ENCODE measurements around the gene OR4F15.

Gene OR4F15

DNA sequence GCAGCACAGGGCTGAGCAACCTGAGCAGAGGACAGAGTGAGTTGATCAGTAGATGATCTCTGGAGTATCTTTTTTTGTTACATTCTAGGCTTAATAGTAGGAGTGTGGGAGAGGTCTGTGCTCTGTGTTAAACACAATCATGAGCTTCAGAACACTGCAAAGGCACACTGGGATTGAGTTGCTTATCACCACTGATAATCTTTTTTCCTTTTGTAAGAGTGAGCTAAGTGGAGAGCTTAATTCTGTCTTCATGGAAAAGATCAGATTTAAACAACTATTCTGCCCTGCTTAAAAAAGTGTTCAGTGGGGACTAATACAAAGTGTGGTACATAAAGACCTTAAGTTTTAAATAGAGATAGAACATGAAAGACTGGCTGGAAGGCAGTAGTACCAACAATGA is 7.6 kb upstream of the OR4F15 start:
- DNase-seq = no peak

DNA sequence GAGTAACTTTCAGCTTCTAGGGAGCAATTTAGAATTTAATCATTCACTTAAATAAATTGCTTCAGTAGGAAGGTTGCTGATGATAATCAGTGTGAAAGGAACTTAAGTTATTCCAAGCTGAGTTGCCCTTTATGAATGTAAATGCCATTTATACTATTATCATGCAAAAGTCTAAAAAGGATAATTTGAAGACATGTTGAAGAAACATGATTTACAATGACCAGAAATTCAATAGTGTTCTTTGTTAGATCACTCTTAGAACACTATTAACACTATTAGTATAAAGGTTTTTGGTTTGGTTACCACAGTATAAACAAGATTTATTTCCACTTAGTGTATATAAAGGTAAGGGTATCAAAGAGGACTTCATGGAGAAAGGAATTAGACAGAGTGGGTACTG is 7.1 kb upstream of the OR4F15 start:
- DNase-seq = no peak

DNA sequence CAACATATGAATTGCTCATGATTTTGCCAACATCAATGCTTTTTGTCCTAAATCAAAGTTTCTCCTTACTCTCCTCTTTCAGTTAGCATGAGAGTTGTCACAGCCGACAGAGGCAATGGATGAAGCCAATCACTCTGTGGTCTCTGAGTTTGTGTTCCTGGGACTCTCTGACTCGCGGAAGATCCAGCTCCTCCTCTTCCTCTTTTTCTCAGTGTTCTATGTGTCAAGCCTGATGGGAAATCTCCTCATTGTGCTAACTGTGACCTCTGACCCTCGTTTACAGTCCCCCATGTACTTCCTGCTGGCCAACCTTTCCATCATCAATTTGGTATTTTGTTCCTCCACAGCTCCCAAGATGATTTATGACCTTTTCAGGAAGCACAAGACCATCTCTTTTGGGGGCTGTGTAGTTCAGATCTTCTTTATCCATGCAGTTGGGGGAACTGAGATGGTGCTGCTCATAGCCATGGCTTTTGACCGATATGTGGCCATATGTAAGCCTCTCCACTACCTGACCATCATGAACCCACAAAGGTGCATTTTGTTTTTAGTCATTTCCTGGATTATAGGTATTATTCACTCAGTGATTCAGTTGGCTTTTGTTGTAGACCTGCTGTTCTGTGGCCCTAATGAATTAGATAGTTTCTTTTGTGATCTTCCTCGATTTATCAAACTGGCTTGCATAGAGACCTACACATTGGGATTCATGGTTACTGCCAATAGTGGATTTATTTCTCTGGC is 6.2 kb upstream of the OR4F15 start:
- no peak for DNase-seq

DNA sequence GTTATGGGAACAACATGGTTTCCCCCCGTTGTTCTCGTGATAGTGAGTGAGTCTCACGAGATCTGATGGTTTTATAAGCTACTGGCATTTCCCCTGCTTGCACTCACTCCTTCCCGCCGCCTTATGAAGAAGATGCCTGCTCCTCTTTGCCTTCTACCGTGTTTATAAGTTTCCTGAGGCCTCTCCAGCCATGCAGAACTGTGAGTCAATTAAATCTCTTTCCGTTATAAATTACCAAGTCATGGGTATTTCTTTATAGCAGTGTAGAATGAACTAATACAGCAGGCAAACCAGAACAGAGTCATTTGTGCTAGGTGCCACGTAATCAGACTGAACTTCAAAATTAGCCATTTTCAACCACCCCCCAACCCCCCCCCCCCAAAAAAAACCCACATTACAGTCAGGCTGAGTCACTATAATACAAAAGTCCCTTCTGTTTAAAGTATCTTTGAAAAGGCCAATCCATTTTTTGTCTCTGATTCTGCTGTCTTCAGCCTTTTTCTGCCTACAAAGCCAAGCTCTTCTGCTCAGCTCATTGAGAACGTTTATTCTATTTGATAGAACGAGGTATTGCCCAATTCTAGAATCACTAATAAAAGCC is 4.6 kb upstream of the OR4F15 start:
- DNase-seq = no peak

DNA sequence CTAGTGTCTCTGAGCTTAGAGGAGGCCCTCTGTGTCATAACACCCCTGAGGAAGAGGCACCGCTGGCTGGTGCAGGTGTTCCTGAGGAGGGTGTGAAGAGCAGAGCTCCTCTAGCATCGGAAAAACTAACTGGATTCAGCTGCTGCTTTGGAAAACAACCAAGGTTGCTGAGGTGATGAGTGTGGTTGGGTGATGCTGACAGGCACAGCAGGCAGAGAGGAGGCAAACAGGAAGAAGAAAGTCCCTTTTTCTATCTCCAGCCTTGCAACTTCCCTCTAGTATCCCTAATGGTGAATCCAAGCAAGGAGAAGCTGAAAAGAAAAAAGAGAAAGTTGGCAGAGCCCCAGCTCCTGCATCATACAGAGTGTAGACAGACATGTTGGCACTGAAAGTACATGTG is 3.8 kb upstream of the OR4F15 start:
- no peak for DNase-seq

DNA sequence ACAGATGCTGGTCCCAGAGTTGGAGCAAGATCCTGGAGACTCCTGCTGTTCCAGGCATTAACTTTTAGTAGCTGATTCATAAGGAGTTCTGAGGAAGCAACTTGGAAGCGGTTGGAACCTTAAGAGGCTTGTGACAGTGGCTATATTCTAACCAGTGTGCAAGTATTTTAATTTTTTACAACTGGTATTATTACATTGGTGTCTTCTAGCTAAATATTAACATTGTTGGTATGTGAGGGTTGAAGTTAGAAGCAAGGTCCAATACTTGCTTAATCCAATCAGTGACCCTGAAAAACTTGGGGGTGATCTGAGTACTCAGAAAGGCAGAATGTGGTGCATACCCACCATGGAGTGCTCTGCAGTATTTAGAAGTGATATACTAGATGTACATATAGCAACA is 1.5 kb upstream of the OR4F15 start:
- no peak for DNase-seq

DNA sequence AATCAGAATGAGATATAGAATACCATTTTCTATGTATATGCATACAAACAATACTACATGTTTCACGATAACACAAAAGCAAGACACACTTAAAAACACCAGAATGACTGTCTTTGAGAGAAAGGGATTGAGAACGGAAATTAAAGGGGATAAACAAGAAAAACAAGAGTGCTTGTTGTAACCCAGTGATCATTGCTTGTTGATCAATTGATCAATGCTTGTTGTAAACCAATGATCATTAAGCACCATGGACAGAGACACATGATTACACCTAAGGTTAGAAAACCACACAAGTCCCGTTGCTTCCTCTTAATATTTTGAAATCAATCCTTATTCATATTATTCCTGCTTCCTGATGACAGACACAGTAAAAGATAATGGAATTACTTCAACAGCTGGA is 1.1 kb upstream of the OR4F15 start:
- no peak for DNase-seq

DNA sequence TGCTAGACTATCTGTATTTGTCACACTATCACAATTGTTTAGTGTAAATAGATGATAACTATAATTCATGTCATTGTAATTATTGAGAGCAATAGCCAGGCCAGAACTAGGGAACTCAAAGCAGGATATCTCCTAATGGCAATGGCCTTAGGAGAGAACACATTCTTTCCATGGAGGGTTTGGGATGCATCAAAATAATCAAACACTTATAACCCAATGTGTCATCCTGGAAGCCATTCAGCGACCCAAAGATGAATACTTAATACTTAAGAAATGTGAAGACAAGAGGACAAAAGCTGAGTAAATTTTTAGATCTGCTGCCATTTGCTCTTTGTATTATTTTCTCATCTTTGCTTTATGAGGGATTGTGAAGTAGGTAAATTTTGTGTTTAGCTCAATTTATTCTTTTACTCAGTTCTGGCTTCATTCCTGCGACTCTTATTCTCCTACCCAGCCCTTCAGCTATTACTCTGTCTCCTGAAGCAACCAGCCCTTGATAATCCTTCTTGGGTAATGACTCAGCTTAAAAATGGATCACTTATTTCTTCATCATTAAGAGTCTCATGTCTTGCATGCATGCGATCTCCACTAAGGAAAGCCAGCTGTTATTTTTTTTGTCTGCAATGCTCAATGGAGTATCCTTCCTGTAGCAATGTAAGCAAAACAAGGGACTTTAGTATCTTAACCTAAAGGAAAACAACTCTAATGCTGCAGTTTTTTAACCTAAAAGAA is 2.0 kb downstream of the OR4F15 start:
- no peak for DNase-seq

DNA sequence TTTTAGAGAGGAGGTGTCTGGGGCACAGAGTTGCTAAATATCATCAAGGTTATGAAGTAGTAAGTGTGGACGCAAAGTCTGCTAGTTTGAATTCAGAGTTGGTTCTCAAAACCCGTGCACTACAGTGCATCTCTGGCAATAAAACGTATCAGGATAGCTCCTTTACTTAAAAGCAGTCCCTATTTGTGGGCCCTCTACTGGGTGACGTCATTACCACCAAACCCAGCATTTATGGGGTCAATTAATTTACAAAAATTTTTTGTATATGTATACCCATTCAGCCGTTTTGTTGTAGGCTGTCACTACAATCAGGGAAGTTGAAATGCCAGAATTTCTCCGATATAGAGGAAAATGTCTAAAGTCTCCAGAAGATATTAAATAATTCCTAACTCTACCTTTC is 8.8 kb downstream of the OR4F15 start:
- no peak for DNase-seq

DNA sequence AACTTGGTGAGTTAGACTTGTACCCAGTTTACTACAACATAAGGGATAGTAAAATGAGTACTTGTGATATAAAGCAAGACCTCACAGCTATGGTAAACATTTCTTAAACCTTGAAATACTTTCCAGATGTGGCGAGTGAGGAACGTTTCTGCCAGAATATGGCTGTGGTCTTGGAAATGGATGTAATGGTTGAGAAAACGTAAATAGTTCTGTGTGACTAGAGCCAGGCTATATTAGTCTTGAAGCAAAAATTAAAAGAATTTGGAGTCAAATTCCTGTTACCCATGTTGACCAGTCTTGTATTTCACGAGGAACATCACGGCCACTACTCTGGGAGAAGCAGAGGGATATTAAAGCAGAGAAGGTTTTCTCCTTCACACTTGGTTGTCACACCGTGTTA is 15.3 kb downstream of the OR4F15 start:
- no peak for DNase-seq

DNA sequence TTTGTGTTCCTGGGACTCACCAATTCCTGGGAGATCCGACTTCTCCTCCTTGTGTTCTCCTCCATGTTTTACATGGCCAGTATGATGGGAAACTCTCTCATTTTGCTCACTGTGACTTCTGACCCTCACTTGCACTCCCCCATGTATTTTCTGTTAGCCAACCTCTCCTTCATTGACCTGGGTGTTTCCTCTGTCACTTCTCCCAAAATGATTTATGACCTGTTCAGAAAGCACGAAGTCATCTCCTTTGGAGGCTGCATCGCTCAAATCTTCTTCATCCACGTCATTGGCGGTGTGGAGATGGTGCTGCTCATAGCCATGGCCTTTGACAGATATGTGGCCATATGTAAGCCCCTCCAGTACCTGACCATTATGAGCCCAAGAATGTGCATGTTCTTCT is 16.8 kb downstream of the OR4F15 start:
- no peak for DNase-seq

DNA sequence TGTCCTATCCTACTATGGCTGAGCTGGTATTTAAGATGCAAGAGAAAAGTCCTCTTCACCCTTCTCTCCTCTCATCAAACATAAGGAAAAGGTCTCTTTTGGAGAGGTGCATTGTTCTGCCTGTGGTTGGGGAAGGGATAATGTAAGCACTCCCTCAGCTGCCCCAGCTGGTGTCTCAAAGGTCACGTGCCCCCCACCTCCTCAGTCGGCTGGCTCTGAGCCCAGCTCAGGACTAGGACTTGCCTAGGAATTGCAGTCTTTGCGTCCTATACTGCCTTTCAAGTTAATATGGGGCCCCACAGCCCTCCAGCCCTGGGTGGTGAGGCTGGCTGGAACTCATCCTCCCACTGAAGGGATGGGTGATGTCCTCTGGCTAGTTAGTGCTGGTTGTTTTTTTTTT is 29.7 kb downstream of the OR4F15 start:
- no peak for DNase-seq

DNA sequence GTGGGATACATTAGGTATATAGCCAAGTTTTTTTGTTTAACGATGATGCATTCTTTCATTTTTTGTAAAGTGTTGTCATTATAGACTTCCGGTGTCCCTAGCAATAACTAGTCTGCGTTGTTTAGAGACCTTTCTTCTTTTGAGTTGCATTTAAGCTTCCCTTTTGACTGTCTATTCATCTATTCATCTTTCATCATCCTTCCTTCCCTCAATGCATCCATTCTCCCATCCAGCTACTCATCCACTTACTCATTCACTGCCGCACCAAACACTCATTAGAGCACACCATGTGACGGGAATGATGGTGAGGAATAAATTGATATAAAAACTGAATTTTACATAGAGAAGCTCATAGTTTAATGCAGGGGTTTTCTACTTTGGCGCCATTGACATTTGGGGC is 32.9 kb downstream of the OR4F15 start:
- DNase-seq = no peak

DNA sequence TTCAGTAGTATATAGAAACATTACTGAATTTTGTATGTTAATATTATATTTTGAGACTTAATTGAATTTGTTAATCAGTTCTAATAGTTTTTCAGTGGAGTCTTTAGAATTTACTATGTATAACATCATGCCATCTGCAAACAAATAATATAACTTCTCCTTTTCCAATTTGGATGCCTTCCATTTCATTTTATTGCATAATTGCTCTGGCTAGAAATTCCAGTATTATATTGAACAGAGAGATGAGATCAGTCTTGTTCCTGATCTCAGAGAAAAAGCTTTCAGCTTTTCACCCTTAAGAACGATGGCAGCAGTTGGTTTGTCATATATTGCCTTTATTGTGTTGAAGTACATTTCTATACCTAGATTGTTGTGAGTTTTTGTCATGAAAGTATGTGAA is 40.4 kb downstream of the OR4F15 start:
- DNase-seq = no peak
